Neutrophil (primary cell): ENCODE data around the gene TSHB.
"Not testable (repeated sequence)": the region's sequence is repeated elsewhere in the genome, so short reads cannot be mapped to it uniquely, and the experiment has no call there.

Experiments used
- H3K27ac ChIP-seq: fragments of 200-600 bp; sonication (generic); 2 replicates; pipeline ENCODE4 v1.5.1; 2016; ENCODE audit warnings: mild to moderate bottlenecking, moderate library complexity
- H3K27me3 ChIP-seq: fragments of 200-600 bp; sonication (generic); 2 replicates; pipeline ENCODE4 v1.6.0; 2016; ENCODE audit warnings: mild to moderate bottlenecking
- H3K36me3 ChIP-seq: fragments of 200-600 bp; sonication (generic); 2 replicates; pipeline ENCODE4 v1.5.1; 2017
- H3K4me1 ChIP-seq, 2 experiments: fragments of 200-600 bp in 1 of 2; sonication (generic) in 1 of 2; 1 replicate in 1 of 2; 2 replicates in 1 of 2; pipeline versions ENCODE4 v1.5.1 to v1.6.1; 2013 to 2016; ENCODE audit warnings: low read depth in 1 of 2, low read length in 1 of 2, mild to moderate bottlenecking in 1 of 2, moderate library complexity in 1 of 2; ENCODE audit not compliant: control insufficient read depth in 1 of 2, insufficient read depth in 1 of 2
- H3K4me3 ChIP-seq, 2 experiments: fragments of 200-600 bp in 1 of 2; sonication (generic) in 1 of 2; 1 replicate in 1 of 2; 2 replicates in 1 of 2; pipeline ENCODE4 v1.5.1; 2013 to 2016; ENCODE audit warnings: low read depth in 1 of 2, low read length in 1 of 2, mild to moderate bottlenecking in 1 of 2, moderate library complexity in 1 of 2
- H3K9me3 ChIP-seq: fragments of 200-600 bp; sonication (generic); 2 replicates; pipeline ENCODE4 v1.5.1; 2016
- CTCF ChIP-seq: fragments of 200-600 bp; sonication (generic); IDR thresholded peaks from 2 replicates; pipeline ENCODE4 v1.5.1; 2016; ENCODE audit warnings: antibody characterized with exemption

TSHB gene

GRCh38 chr1:115006191-115006590 lies 23.4 kb upstream of the TSHB start:
- Histone ChIP-seq H3K4me1 (no peaks in the 10 kb centered on the region), H3K9me3 (no peaks in the 10 kb centered on the region), H3K27me3 (peaks cover 7% of the 10 kb centered on the region), H3K36me3 (no peaks in the 10 kb centered on the region), H3K4me3 (no peak overlapping the region), H3K27ac (no peak overlapping the region)
- no peak for TF ChIP-seq CTCF

GRCh38 chr1:115012006-115012405 lies 17.6 kb upstream of the TSHB start:
- no peaks in the 10 kb centered on the region for H3K4me1 ChIP-seq
- no peaks in the 10 kb centered on the region for H3K36me3 ChIP-seq
- no peaks in the 10 kb centered on the region for H3K9me3 ChIP-seq
- TF ChIP-seq CTCF: no peak
- no peak overlapping the region for H3K4me3 ChIP-seq
- no peak overlapping the region for H3K27ac ChIP-seq
- H3K27me3 ChIP-seq: no peaks in the 10 kb centered on the region

DNA sequence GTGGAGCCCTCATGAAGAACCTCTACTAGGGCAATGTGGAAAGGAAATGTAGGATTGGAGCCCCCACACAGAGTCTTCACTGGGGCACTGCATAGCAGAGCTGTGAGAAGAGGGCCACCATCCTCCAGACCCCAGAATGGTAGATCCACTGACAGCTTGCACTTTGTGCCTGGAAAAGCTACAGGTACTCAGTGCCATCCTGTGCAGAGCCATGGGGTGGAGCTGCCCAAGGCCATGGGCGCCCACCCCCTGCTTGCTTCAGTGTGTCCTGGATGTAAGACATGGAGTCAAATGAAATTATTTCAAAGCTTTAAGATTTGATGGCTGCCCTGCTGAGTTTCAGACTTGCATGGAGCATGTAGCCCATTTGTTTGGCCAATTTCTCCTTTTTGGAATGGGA lies 17.2 kb upstream of the TSHB start:
- no peak overlapping the region for H3K27ac ChIP-seq
- no peaks in the 10 kb centered on the region for H3K9me3 ChIP-seq
- no peaks in the 10 kb centered on the region for H3K27me3 ChIP-seq
- no peak overlapping the region for H3K4me3 ChIP-seq
- H3K36me3 ChIP-seq: no peaks in the 10 kb centered on the region
- no peaks in the 10 kb centered on the region for H3K4me1 ChIP-seq
- no peak for TF ChIP-seq CTCF

DNA sequence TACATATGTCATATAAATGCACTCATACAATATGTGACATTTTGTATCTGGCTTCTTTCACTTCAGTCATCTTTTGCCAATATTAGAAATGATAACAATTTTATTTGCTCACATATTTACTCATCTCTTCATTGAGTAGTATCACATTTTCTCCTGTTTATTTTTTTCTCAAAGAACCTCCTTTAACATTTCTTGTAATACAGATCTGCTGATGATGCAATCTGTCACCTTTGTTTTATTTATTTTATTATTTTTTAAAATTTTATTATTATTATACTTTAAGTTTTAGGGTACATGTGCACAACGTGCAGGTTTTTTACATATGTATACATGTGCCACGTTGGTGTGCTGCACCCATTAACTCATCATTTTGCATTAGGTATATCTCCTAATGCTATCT lies 15.8 kb upstream of the TSHB start:
- no peak for TF ChIP-seq CTCF
- no peaks in the 10 kb centered on the region for H3K27me3 ChIP-seq
- H3K27ac ChIP-seq: no peak overlapping the region
- no peaks in the 10 kb centered on the region for H3K4me1 ChIP-seq
- H3K9me3 ChIP-seq: no peaks in the 10 kb centered on the region
- H3K36me3 ChIP-seq: no peaks in the 10 kb centered on the region
- no peak overlapping the region for H3K4me3 ChIP-seq

- not testable (repeated sequence) for H3K9me3 ChIP-seq, H3K4me1 ChIP-seq, H3K27ac ChIP-seq, H3K4me3 ChIP-seq, H3K36me3 ChIP-seq
- peaks cover 15% of the 10 kb centered on the region for H3K27me3 ChIP-seq
Measured at GRCh38 chr1:115019549-115019948, 10.1 kb upstream of the TSHB start.

GRCh38 chr1:115021145-115021544 lies 8.5 kb upstream of the TSHB start:
- Histone ChIP-seq H3K27ac (no peak overlapping the region), H3K36me3 (no peaks in the 10 kb centered on the region), H3K4me1 (no peaks in the 10 kb centered on the region), H3K4me3 (no peak overlapping the region), H3K9me3 (no peaks in the 10 kb centered on the region), H3K27me3 (peaks cover 15% of the 10 kb centered on the region)
- no peak for TF ChIP-seq CTCF
